ENCODE measurements around the gene USP12. TPM values are rescaled to one million over a fixed set of nuclear protein-coding genes. Genes with fewer than 3 reads are reported as not detected.
"Not testable (repeated sequence)": the region's sequence is repeated elsewhere in the genome, so short reads cannot be mapped to it uniquely, and the experiment has no call there.

Gene USP12
- total RNA-seq, 1 donor from 2014 or later = 17.9 TPM

GRCh38 chr13:27126859-27127258, 44.8 kb downstream of the USP12 start:
- Histone ChIP-seq H3K27me3 (ENCODE audit: control insufficient read depth, insufficient read depth, low read length) (no peaks in the 10 kb centered on the region), H3K4me3 (ENCODE audit: low read depth, low read length) (no peak overlapping the region), H3K36me3 (ENCODE audit: control insufficient read depth, insufficient read depth, low read length) (no peaks in the 10 kb centered on the region)
- FAIRE-seq (no peak), DNase-seq (ENCODE audit: low read depth) (no peak)
- no peak for TF ChIP-seq CTCF (IDR thresholded peaks at IDR 0.05; ENCODE audit: insufficient read depth, low read length, severe bottlenecking)

- no peak for TF ChIP-seq CTCF (IDR thresholded peaks at IDR 0.05; ENCODE audit: insufficient read depth, low read length, severe bottlenecking)
- H3K36me3 ChIP-seq (ENCODE audit: control insufficient read depth, insufficient read depth, low read length) = no peaks in the 10 kb centered on the region
- FAIRE-seq (no peak), DNase-seq (ENCODE audit: low read depth) (peak; percentile 76)
- H3K27me3 ChIP-seq (ENCODE audit: control insufficient read depth, insufficient read depth, low read length) = no peaks in the 10 kb centered on the region
- no peak overlapping the region for H3K4me3 ChIP-seq (ENCODE audit: low read depth, low read length)
Measured at GRCh38 chr13:27125357-27126282, 46.0 kb downstream of the USP12 start.

- H3K27me3 ChIP-seq (ENCODE audit: control insufficient read depth, insufficient read depth, low read length) = no peaks in the 10 kb centered on the region
- no peak for TF ChIP-seq CTCF (IDR thresholded peaks at IDR 0.05; ENCODE audit: insufficient read depth, low read length, severe bottlenecking)
Measured at GRCh38 chr13:27124571-27124970, 47.0 kb downstream of the USP12 start.

GRCh38 chr13:27123445-27123844, 48.2 kb downstream of the USP12 start:
- not testable (repeated sequence) for H3K27me3 ChIP-seq (ENCODE audit: control insufficient read depth, insufficient read depth, low read length); DNase-seq (ENCODE audit: low read depth); H3K4me3 ChIP-seq (ENCODE audit: low read depth, low read length); FAIRE-seq; H3K36me3 ChIP-seq (ENCODE audit: control insufficient read depth, insufficient read depth, low read length)

More at GRCh38 chr13:27124571-27124970, 47.0 kb downstream of the USP12 start:
- FAIRE-seq (no peak), DNase-seq (ENCODE audit: low read depth) (no peak)
- Histone ChIP-seq H3K4me3 (ENCODE audit: low read depth, low read length) (no peak overlapping the region), H3K36me3 (ENCODE audit: control insufficient read depth, insufficient read depth, low read length) (no peaks in the 10 kb centered on the region)

- FAIRE-seq (no peak), DNase-seq (ENCODE audit: low read depth) (no peak)
- Histone ChIP-seq H3K36me3 (ENCODE audit: control insufficient read depth, insufficient read depth, low read length) (no peaks in the 10 kb centered on the region), H3K27me3 (ENCODE audit: control insufficient read depth, insufficient read depth, low read length) (no peaks in the 10 kb centered on the region), H3K4me3 (ENCODE audit: low read depth, low read length) (no peak overlapping the region)
- no peak for TF ChIP-seq CTCF (IDR thresholded peaks at IDR 0.05; ENCODE audit: insufficient read depth, low read length, severe bottlenecking)
Measured at GRCh38 chr13:27122036-27122435, 49.6 kb downstream of the USP12 start.

GRCh38 chr13:27120811-27121210, 50.8 kb downstream of the USP12 start:
- no peak overlapping the region for H3K4me3 ChIP-seq (ENCODE audit: low read depth, low read length)
- no peaks in the 10 kb centered on the region for H3K27me3 ChIP-seq (ENCODE audit: control insufficient read depth, insufficient read depth, low read length)
- no peaks in the 10 kb centered on the region for H3K36me3 ChIP-seq (ENCODE audit: control insufficient read depth, insufficient read depth, low read length)
- DNase-seq (ENCODE audit: low read depth) (no peak), FAIRE-seq (no peak)
- TF ChIP-seq CTCF (IDR thresholded peaks at IDR 0.05; ENCODE audit: insufficient read depth, low read length, severe bottlenecking) = no peak
